DMS153 (cell line): ENCODE measurements around the gene ENPEP.
"Not testable (repeated sequence)": the region's sequence is repeated elsewhere in the genome, so short reads cannot be mapped to it uniquely, and the experiment has no call there.

Source experiments
- DNase-seq: peaks from one replicate; lab custom pipeline; 2025; lab: John Stamatoyannopoulos, UW

The ENPEP gene

DNA sequence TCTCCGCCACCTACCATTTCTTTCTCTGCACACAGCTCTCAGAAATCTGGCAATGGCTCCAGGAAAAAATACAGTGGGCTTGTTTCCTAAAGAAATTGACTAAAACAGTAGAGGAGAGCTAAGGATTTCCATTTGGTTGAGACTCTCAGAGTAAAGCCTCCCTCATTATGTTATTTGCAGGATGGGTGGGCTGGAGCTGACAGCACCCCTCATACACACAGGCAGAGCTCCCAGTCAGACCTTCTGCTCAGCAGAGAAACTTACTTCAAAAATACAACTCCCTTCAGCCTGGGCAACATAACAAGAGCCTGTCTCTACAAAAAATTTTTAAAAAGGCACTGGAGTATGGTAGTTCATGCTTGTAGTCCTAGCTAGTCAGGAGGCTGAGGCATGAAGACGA is 44.9 kb downstream of the ENPEP start:
- no peak for DNase-seq

DNA sequence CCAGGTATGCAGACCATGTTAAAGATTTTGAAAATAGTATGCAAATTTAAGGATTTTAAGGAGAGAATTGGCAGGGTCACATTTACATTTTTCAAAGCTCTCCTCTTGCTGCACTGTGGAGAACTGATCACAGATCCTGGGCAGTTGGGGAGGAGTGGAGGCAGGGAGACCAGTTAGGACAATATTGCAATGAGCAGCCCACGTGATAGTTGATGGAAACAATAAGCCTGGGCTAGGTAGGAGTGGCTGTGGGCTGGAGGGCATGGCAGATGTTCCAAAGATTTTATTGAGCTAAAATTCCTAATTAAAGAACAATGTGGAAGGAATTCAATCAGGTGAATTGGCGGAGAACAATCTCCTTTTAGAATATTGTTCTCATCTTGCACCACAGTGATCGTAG is 50.6 kb downstream of the ENPEP start:
- DNase-seq, result no peak

DNA sequence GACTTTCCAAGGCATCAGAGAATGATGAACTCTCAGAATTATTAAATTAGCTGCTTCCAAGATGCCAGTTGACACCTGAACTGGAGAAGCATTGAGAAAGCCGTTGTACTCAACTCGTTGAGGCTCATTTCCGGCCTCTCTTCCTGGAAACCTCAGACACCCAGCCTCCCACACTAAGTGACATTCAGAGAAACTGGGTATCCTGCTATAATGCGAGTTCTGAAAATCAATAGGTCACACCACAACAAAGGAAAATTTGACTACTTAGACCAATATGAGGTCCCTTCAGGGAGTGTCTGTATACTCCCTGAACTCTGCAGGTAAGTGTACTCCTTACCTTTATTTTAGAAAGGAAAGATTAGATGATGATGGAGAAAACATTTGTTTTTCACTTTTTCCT is 51.2 kb downstream of the ENPEP start:
- DNase-seq, result no peak

DNA sequence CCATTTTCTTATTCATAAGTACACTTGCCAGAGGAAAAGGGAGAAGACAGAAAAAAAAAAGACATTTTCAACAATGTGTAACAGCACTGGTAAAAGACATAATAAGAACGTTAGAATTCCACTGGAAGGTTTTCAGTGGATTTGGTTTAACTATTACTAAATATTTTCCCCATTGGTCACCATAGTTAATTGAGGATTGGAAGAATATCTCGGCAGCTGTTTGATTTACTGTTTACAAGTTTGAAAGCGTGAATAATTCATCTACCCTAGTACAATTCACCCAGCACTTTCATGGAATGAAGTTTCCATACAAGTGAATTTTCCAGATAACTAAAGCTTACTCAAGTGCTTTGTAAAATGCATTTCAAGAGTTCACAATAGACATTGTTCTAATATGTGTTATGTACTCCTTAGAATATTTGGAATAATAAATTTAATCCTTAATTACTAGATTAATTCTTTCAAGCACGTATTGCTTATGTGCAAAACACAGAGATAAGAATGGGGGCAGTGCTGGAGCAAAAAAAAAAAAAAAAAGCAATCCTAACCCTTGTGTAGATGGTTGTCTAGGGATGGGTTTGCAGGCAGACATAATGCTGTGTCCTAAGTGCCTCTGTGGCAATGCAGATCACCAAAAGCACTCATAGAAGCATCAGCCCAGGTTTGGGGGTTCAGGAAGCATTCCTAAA is 57.1 kb downstream of the ENPEP start:
- DNase-seq, result no peak

DNA sequence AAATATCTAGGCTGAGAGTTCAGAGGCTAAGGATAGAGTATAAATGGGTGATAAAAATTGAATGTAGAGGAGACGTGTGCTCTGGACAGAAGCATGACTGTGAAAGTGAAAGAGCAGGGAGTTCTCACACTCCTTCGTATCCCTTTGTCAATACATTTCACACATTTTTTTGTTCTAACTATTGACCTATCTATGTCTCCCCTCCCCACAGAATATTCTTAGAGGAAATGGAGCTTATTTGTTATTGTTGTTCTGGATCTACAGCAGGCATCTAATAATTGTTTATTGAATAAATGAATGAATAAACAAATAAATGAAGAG is 57.6 kb downstream of the ENPEP start:
- DNase-seq, result no peak

DNA sequence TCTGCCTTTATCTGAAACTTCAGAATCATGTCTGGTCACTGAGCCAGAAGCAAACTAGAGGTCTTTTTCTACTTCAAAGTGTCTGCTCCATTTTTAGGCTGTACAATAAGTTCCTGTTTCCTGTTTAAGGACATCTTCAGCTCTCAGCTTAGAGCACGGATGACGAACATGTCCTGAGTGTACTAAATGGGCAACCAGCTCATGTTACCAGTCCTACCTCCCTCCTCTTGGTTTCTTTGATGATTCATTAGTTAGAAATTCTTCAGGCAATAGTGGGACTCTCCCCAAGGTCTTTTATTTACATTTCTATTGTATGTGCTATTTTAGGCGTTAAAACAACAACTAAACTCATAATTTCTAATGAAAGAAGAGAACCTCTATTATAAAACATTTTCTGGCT is 58.0 kb downstream of the ENPEP start:
- no peak for DNase-seq

DNA sequence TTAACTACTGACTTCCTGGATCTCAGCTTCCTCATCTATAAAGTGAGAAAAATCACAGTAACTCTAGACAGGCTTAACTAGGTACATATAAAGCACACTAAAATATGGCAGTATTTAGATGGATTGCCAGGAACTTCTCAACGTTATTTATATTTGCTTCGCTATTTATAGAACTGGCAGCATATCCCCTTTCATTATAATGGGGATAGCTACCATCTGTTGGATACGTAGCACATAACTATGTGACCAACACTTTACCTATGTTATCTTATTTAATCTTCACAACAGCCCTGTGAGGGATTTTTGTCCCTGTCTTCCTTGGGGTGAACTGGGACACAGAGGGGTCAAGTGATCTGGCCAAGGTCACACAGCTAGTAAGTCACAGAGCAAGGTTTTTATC is 64.6 kb downstream of the ENPEP start:
- no peak for DNase-seq

DNA sequence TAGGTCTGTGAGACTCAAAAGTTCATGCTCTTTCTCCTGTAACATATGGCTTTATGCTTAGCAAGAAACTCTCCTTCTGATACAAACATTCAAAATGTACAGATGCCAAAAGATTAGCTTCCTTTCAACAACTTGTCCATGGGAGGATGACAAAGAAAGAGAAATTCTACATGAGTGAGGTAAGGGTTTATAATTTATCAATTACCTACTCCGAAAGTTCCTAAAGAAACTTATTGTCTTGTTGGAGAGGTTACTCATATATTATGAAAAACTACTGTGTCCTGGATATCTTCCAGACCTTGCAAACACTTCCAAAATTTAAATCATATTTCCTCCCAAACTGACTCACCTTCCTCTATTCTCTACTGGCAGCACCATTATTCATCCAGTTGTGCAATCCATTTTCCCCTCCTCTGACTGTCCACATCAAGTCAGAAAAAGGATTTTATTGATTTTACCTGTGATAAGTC is 65.1 kb downstream of the ENPEP start:
- DNase-seq, result no peak

DNA sequence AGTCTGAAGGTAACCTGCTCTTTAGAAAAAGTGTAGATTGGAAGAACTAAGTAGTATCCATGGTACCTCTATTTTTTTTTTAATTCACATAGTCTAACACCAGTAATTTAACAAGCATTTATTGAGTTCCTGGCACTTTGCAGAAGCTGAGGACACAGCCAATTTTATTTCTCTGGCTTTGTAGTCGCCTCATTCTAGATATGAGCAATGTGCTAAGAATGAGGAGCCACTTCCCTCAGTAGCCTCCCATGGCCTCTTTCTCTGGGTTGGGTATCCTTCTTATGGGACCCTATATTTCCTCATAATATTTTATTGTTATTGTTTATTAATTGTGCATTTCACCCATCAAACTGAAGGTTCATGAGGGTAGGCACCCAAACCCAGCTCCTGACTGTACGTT is 67.6 kb downstream of the ENPEP start:
- no peak for DNase-seq

DNA sequence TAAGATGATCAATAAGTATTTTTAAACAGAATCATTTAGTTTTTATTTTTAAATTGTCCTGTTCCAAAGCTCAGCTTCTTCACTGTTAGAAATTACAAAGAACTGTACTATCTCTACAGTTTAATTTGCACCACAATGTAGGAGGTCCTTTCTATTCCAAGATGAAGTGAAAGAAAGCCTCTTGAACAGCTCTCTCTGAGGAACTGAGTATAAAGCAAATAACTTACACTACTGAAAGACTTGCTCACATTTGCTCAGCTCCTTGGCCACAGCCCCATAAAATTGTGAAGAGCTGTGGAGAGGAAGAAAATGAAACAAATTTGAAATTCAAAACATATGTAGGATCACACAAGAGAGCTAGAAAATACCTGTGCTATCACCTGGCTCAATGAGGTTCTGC is 68.6 kb downstream of the ENPEP start:
- no peak for DNase-seq

DNA sequence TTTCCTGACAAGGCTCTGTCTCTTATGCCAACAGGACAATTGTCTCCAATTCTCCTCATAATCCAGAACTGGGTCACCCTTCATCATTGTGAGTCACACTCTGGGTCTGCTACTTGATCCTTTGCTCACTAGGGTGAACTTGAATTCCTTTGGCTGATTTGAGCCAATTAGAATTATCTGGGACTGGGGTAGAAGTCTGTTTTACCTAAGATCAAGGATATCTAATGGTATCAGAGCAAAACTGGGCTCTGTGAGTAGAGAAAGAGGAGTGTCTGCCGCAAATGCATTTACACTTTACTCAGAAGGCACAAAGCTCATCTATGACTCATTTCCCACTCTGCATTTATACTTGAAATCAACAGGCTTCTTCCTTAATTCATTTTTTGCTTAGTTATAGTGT is 74.3 kb downstream of the ENPEP start:
- DNase-seq, result no peak

DNA sequence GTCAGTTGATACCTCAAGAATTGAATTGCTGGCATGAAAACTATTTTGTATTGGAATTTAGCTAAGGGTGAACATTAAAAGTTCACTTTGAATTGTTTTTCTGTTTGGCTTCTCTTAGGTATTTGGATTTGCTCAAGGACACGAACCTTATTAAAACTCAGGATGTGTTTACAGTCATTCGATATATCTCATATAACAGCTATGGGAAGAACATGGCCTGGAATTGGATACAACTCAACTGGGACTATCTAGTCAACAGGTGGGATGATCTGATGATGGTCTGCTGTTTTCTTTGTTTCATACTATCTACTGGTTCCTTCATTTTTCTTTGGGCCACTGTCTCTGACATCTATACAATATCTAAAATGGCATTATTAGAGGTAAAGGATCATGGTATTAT is 77.2 kb downstream of the ENPEP start:
- DNase-seq, result no peak

DNA sequence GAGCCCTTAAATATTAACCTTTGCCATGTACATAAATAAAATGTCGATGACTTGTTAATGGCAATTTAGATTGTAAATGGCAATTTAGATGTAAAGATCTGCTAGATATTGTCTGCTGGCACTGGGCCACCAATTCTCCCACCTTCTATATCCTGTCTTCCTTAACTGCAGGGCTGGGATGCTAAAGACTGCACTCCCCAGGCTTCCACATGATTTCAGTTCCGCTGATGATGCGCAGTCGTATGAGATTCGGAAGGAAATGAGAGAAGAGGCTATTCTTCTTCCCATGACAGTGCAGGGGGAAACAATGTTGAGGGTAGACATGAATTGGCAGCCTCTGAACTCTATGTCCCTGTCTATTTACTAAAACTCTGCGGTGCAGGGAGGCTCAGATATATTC is 91.3 kb downstream of the ENPEP start:
- DNase-seq, result no peak

DNA sequence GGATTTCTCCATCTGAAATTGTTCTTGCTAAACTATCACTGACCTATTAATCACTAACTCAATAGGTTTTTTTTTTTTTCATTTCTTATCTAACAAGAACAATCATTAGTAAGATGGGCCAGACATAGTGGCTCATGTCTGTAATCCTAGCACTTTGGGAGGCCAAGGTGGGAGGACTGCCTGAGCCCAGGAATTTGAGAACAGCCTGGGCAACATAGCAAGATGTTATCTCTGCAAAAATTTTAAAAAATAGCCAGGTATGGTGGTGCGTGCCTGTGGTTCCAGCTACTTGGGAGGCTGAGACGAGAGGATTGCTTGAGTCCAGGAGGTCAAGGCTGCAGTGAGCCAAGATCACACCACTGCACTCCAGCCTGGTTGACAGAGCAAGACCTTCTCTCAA is 100.7 kb downstream of the ENPEP start:
- DNase-seq, result not testable (repeated sequence)

DNA sequence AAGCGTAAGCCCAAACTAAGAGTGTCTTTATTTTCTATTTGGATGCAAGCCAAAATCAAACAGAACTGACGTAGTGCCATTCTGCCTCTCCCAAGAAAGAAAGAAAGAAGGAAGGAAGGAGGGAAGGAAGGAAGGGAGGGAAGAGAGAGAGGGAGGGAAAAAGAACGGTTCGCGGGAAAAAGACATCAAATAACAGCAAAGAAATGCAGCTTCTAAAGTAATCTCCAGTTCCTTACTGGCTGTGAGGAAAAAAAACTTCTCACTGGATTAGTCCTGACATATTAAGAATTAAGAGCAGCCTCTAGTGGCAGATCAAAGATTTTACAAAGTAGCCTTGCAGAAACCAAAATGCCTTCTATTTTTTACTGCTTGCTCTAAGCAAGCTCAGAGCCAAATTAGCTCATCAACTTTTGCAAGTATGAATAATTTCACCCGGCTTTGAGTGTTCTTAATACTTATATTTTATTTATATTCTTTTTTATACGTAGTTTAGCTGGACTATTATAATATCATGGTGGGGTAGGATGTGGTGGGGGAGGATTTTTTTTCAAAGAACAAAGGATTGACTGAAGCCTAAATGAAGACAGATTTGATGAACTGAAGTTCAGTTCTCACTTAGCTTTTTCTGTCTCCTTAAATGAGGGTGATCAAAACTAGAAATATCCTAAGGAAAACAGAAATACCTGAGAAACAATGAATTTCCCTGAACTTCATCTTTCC is 110.3 kb downstream of the ENPEP start:
- no peak for DNase-seq

DNA sequence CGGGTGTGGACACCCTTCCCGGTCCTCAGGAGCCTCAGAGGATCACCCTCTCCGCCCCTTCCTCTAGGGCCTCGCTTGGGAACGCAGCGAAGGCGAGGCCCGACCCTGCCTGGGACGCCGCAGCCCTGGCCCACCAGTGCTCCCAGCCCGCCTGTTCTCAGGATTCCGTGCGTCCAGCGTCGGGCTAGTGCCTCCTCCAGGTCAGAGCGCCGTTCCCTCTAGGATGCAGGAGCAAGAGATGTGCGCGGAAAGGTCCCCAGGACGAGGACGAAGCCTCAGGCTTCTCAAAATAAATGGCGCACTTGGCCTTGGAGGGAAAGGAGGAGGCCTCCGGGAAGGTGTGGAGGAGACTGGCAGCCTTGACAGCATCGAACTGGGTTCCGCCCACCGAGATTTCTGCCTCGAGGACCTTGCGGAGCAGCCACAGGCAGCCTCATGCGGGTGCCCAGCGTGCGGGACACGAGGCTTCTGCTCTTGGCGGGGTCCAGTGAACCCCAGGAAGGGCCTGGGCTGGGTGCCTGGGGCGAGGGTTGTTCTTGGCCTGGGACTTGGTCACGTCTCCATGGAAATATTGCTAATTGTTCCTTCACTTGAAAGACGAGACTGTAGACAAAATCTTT is 111.8 kb downstream of the ENPEP start:
- no peak for DNase-seq

DNA sequence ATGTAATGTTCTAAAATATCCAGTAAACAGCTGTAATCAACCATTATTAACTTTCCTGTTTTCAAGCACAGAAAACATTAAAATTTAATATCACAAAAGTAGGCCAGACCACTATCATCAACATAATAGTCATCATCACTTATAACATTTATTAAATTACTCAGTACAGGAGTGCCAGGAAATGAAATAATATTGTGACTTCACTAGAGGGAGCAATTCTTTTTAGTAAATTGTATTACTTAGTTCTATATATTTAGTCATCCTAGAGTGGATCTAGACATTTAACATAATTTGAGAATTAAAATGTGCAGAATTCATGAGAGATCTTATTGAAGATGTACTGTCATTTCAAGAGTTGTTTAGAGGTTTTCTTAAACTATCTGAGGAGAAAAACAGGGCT is 113.3 kb downstream of the ENPEP start:
- DNase-seq, result no peak

DNA sequence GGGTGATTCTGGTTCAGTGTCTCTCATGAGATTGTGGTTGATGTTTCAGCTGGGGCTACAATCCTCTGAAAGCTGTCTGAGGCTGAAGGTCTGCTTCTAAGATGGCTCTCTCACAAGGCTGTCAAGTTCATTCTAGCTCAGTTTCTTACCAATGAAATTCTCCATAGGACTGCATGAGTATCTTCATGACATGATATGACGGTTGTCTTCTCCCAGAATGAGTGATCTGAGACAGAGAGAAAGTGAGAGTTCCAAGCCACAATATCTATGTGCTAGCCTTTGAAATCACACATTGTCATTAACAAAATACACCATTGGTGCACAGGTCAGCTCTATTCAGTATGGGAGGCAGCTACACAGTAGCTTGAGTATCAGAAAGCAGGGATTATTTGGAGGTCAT is 119.6 kb downstream of the ENPEP start:
- no peak for DNase-seq

DNA sequence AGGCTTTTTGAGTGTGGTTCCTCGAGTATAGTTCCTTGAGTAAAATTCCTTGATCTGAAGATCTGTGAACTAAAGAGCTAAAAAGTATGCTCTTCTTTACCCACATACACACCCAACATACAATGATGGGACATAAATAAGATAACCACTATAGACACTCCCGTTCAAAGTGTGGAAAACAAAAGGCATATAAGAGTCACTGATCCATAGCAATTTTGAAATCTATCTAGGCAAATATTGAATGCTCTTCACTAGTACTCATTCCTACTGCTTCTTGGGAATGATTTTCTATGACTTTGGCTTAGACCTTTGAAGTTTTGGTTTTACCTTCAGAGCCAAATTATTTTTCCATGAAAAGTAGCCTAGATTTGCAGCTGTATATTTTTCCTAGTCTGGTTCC is 120.5 kb downstream of the ENPEP start:
- no peak for DNase-seq

DNA sequence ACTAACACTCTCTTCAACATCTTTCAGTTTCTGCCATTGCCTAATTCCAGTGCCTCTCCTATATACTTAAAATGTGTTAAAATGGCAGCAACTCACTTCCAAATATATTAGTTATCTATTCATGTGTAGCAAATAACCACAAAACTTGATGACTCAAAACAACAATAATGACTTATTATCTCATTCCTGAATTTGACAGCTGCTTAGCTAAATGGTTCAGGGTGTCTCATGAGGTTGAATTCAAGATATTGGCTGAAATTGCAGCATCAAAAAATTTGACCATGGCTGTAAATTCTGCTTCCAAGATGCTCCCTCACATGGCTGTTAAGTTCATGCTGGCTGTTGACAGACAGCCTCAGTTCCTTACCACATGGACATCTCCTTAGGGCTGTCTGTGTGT is 121.6 kb downstream of the ENPEP start:
- DNase-seq, result no peak

DNA sequence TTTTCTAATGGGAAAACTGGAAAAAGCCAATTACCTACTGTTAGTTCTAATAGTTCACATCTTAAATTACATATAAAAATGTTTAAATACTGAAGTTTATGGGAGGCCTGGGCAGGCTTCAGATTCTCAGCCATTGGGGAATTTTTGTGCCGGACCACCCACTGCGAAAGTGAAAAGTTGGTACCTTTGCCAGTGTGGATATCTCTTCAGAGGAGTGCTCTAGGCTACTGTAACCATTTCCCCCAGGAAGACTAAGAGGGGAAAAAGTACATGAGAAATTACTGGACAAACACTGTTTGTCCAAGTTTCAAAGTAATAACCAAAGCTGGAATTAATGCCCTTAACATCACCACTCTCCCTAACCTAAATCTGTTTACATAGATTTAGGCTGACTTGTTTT is 126.1 kb downstream of the ENPEP start:
- no peak for DNase-seq

DNA sequence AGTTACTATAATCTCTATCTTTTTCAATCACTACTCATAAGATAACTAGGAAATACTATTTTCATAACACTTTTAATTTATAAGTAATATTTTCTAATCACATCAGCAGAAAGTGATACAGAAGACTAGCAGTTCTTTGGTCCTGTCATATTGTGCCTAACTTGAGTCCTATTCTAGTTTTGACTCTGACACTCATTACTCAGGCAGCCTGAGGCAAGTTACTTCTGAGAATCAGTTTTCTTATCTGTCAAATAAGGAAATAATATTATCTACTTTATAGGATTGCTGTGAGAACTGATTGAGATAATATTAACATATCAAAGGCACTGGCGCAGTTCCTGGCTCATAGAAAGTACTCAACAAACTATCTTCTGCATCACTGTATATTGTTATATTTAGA is 129.1 kb downstream of the ENPEP start:
- DNase-seq, result no peak

DNA sequence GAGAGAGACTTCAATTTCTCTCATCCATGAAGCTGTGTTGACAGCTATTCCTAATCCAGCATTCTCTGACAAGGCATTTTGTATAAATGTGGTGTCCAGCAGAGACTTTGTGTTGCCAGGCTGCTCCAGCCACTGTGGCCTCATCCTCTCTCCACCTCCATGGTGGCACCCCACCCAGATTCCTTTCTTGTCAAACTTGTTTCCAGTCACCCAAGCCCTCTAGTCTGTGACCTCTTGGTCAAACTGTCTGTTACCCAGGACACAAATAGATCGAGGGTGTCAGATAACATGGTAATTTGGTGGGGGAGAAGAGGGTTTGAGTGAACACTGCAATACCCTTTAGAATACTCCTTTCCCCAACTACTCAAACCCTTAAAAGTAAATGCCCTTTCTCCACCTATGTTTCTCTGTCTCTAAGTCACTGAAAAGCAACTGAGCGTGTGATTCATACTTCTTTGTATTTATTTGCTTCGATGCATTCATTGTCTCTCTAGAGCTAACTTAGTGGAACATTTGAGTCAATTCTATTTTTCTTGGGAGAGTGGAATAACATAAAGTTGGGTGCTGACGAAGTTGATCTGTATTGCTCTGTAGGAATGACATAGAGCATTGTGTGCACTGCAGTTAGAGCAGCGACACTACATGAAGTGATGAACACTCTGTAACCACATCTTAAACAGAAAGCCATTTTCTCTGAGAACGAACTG is 133.2 kb downstream of the ENPEP start:
- no peak for DNase-seq
